ENCODE data around the gene JPT1. TPM values are rescaled to one million over a fixed set of nuclear protein-coding genes. Genes with fewer than 3 reads are reported as not detected.
"Not testable (repeated sequence)": the region's sequence is repeated elsewhere in the genome, so short reads cannot be mapped to it uniquely, and the experiment has no call there.

JPT1 gene
- total RNA-seq, 2 experiments from 2014 or later: 263 to 267 TPM

- Mint-ChIP-seq H3K9me3 (no peaks in the 10 kb centered on the region), H3K27me3 (no peaks in the 10 kb centered on the region), H3K27ac (peak overlapping the region; percentile 0), H3K4me1 (ENCODE audit: low read depth) (peaks cover 32% of the 10 kb centered on the region), H3K4me3 (peak overlapping the region; percentile 9), H3K36me3 (peaks cover 11% of the 10 kb centered on the region)
- intact Hi-C loops (cut with micrococcal nuclease): no loop called here
- ChIA-PET CTCF (interaction anchor here (1.5 to 6.1 kb wide), 5 partner anchors 16 to 282 kb away, joined by 3 to 121 read pairs (median 14); partner anchors contain the start of gene ARMC7), POLR2A (interaction anchor here (1.1 kb wide), 1 partner anchor 13 kb away, joined by 3 read pairs; no protein-coding TSS in a partner anchor)
- DNase-seq: no peak
Observed at GRCh38 chr17:75129576-75129975, 24.7 kb downstream of the JPT1 start.

GRCh38 chr17:75128694-75129505 lies 25.4 kb downstream of the JPT1 start:
- intact Hi-C loops (cut with micrococcal nuclease): no loop called here
- POLR2A ChIA-PET: interaction anchor here (1.1 kb wide), 2 partner anchors 12 to 60 kb away, joined by 3 read pairs; no protein-coding TSS in a partner anchor
- no peak for DNase-seq
- H3K36me3 Mint-ChIP-seq: peaks cover 11% of the 10 kb centered on the region
- H3K9me3 Mint-ChIP-seq: no peaks in the 10 kb centered on the region
- no peak overlapping the region for H3K27ac Mint-ChIP-seq
- no peak overlapping the region for H3K4me3 Mint-ChIP-seq
- no peaks in the 10 kb centered on the region for H3K27me3 Mint-ChIP-seq
- H3K4me1 Mint-ChIP-seq (ENCODE audit: low read depth): peaks cover 39% of the 10 kb centered on the region
- CTCF ChIA-PET: interaction anchor here (3.6 to 6.3 kb wide), 3 partner anchors 15 to 72 kb away, joined by 24 to 121 read pairs (median 60); partner anchors contain the start of gene ARMC7

- POLR2A ChIA-PET; H3K9me3 Mint-ChIP-seq; H3K4me3 Mint-ChIP-seq; intact Hi-C loops (cut with micrococcal nuclease); H3K27me3 Mint-ChIP-seq; DNase-seq: not testable (repeated sequence)
- CTCF ChIA-PET: interaction anchor here (6.3 kb wide), 1 partner anchor 14 kb away, joined by 60 read pairs; no protein-coding TSS in a partner anchor
- peak overlapping the region; percentile 52 for H3K27ac Mint-ChIP-seq
- H3K4me1 Mint-ChIP-seq (ENCODE audit: low read depth): peaks cover 45% of the 10 kb centered on the region
- peaks cover 11% of the 10 kb centered on the region for H3K36me3 Mint-ChIP-seq
Observed at GRCh38 chr17:75127936-75128335, 26.4 kb downstream of the JPT1 start.

- Mint-ChIP-seq H3K9me3 (no peaks in the 10 kb centered on the region), H3K27me3 (no peaks in the 10 kb centered on the region), H3K36me3 (peaks cover 11% of the 10 kb centered on the region), H3K27ac (no peak overlapping the region), H3K4me1 (ENCODE audit: low read depth) (peaks cover 41% of the 10 kb centered on the region), H3K4me3 (no peak overlapping the region)
- DNase-seq: no peak
- intact Hi-C loops (cut with micrococcal nuclease): no loop called here
- ChIA-PET POLR2A (no interaction called here), CTCF (interaction anchor here (6.3 kb wide), 1 partner anchor 13 kb away, joined by 60 read pairs; no protein-coding TSS in a partner anchor)
Observed at GRCh38 chr17:75126954-75127353, 27.4 kb downstream of the JPT1 start.

- ChIA-PET CTCF (interaction anchor here (6.3 kb wide), 1 partner anchor 12 kb away, joined by 60 read pairs; no protein-coding TSS in a partner anchor), POLR2A (interaction anchor here (2.6 kb wide), 1 partner anchor 12 kb away, joined by 17 read pairs; no protein-coding TSS in a partner anchor)
- H3K27ac Mint-ChIP-seq: peak overlapping the region; percentile 65
- intact Hi-C loops (cut with micrococcal nuclease): no loop called here
- no peak for DNase-seq
- H3K4me3 Mint-ChIP-seq: no peak overlapping the region
- H3K36me3 Mint-ChIP-seq: peaks cover 11% of the 10 kb centered on the region
- no peaks in the 10 kb centered on the region for H3K9me3 Mint-ChIP-seq
- no peaks in the 10 kb centered on the region for H3K27me3 Mint-ChIP-seq
- H3K4me1 Mint-ChIP-seq (ENCODE audit: low read depth): peaks cover 38% of the 10 kb centered on the region
Observed at GRCh38 chr17:75125984-75126383, 28.3 kb downstream of the JPT1 start.

- DNase-seq: no peak
- peaks cover 8% of the 10 kb centered on the region for H3K36me3 Mint-ChIP-seq
- H3K4me1 Mint-ChIP-seq (ENCODE audit: low read depth): peaks cover 33% of the 10 kb centered on the region
- ChIA-PET CTCF (interaction anchor here (1.3 to 6.3 kb wide), 2 partner anchors 11 to 47 kb away, joined by 4 to 60 read pairs; no protein-coding TSS in a partner anchor), POLR2A (interaction anchor here (1.6 to 2.6 kb wide), 2 partner anchors 11 to 57 kb away, joined by 3 to 17 read pairs; no protein-coding TSS in a partner anchor)
- H3K27ac Mint-ChIP-seq: peak overlapping the region; percentile 77
- H3K4me3 Mint-ChIP-seq: no peak overlapping the region
- no peaks in the 10 kb centered on the region for H3K27me3 Mint-ChIP-seq
- intact Hi-C loops (cut with micrococcal nuclease): loop anchor here (1.0 kb wide), 1 partner anchor 10 kb away; no protein-coding TSS in a partner anchor
- no peaks in the 10 kb centered on the region for H3K9me3 Mint-ChIP-seq
Observed at GRCh38 chr17:75124819-75125162, 29.5 kb downstream of the JPT1 start.

GRCh38 chr17:75124041-75124818 lies 30.1 kb downstream of the JPT1 start:
- Mint-ChIP-seq H3K9me3 (no peaks in the 10 kb centered on the region), H3K4me3 (peak overlapping the region; percentile 18), H3K36me3 (peaks cover 5% of the 10 kb centered on the region), H3K27me3 (no peaks in the 10 kb centered on the region), H3K27ac (peak overlapping the region; percentile 77), H3K4me1 (ENCODE audit: low read depth) (peaks cover 30% of the 10 kb centered on the region)
- ChIA-PET POLR2A (interaction anchor here (0.6 to 2.6 kb wide), 5 partner anchors 10 to 370 kb away, joined by 3 to 17 read pairs (median 3); no protein-coding TSS in a partner anchor), CTCF (interaction anchor here (1.1 to 6.3 kb wide), 5 partner anchors 10 to 164 kb away, joined by 3 to 60 read pairs (median 3); no protein-coding TSS in a partner anchor)
- peak; percentile 86 for DNase-seq
- intact Hi-C loops (cut with micrococcal nuclease): loop anchor here (1.0 kb wide), 1 partner anchor 10 kb away; no protein-coding TSS in a partner anchor

- peaks cover 19% of the 10 kb centered on the region for H3K4me1 Mint-ChIP-seq (ENCODE audit: low read depth)
- H3K9me3 Mint-ChIP-seq: no peaks in the 10 kb centered on the region
- H3K27me3 Mint-ChIP-seq: no peaks in the 10 kb centered on the region
- DNase-seq: no peak
- peaks cover 9% of the 10 kb centered on the region for H3K36me3 Mint-ChIP-seq
- ChIA-PET CTCF (no interaction called here), POLR2A (interaction anchor here (0.6 kb wide), 2 partner anchors 69 to 70 kb away, joined by 3 read pairs; no protein-coding TSS in a partner anchor)
- H3K27ac Mint-ChIP-seq: no peak overlapping the region
- intact Hi-C loops (cut with micrococcal nuclease): no loop called here
- no peak overlapping the region for H3K4me3 Mint-ChIP-seq
Observed at GRCh38 chr17:75118307-75118706, 36.0 kb downstream of the JPT1 start.

- no peak overlapping the region for H3K27ac Mint-ChIP-seq
- intact Hi-C loops (cut with micrococcal nuclease): no loop called here
Observed at GRCh38 chr17:75116737-75117136, 37.6 kb downstream of the JPT1 start.

GRCh38 chr17:75115555-75115954 lies 38.8 kb downstream of the JPT1 start:
- Mint-ChIP-seq H3K4me3 (no peak overlapping the region), H3K27ac (no peak overlapping the region), H3K9me3 (no peaks in the 10 kb centered on the region), H3K27me3 (no peaks in the 10 kb centered on the region), H3K36me3 (peaks cover 16% of the 10 kb centered on the region), H3K4me1 (ENCODE audit: low read depth) (peaks cover 29% of the 10 kb centered on the region)
- CTCF ChIA-PET: interaction anchor here (1.9 to 9.1 kb wide), 11 partner anchors 10 to 155 kb away, joined by 4 to 247 read pairs (median 36); partner anchors contain the start of genes MIF4GD, MRPL58, NT5C and NUP85
- POLR2A ChIA-PET: interaction anchor here (0.8 to 2.8 kb wide), 3 partner anchors 9 to 154 kb away, joined by 3 to 17 read pairs (median 4); no protein-coding TSS in a partner anchor
- no peak for DNase-seq
- intact Hi-C loops (cut with micrococcal nuclease): loop anchor here (2.0 kb wide), 2 partner anchors 39 to 155 kb away; partner anchors contain the start of gene JPT1

More at GRCh38 chr17:75116737-75117136, 37.6 kb downstream of the JPT1 start:
- Mint-ChIP-seq H3K4me1 (ENCODE audit: low read depth) (peaks cover 24% of the 10 kb centered on the region), H3K9me3 (no peaks in the 10 kb centered on the region), H3K36me3 (peaks cover 14% of the 10 kb centered on the region), H3K27me3 (no peaks in the 10 kb centered on the region), H3K4me3 (no peak overlapping the region)
- ChIA-PET POLR2A (interaction anchor here (0.9 kb wide), 1 partner anchor 12 kb away, joined by 3 read pairs; no protein-coding TSS in a partner anchor), CTCF (interaction anchor here (0.7 to 9.1 kb wide), 8 partner anchors 9 to 155 kb away, joined by 3 to 121 read pairs (median 8); partner anchors contain the start of genes MIF4GD and NT5C)
- no peak for DNase-seq
